Natural killer cell (primary cell): ENCODE data around the gene MYO5C. TPM values are rescaled to one million over a fixed set of nuclear protein-coding genes. Genes with fewer than 3 reads are reported as not detected.

Source experiments
- ATAC-seq, 3 donors: fragments of 150-1000 bp in 2 of 3; fragments of 200-7000 bp in 1 of 3; cut with Tn5 transposase; 1 replicate in 1 of 3; 2 replicates in 2 of 3; pipeline ENCODE4 v1.10.0; 2021; ENCODE audit warnings: mild to moderate bottlenecking in 2 of 3, moderate library complexity in 2 of 3
- DNase-seq, 2 donors: peaks; one replicate each; pipeline versions ENCODE4 v3.0.0 to v3.0.0-alpha.2; 2013 to 2021; ENCODE audit warnings: mixed read lengths in 1 of 2
- H3K27ac ChIP-seq: one replicate; pipeline ENCODE4 v1.5.1; 2013; ENCODE audit warnings: mild to moderate bottlenecking, low read length
- H3K27me3 ChIP-seq: one replicate; pipeline ENCODE4 v1.6.1; 2013; ENCODE audit warnings: low read length; ENCODE audit not compliant: control insufficient read depth, insufficient read depth
- H3K36me3 ChIP-seq: one replicate; pipeline ENCODE4 v1.6.1; 2013; ENCODE audit warnings: low read length; ENCODE audit not compliant: control insufficient read depth, insufficient read depth
- H3K4me1 ChIP-seq: one replicate; pipeline ENCODE4 v1.6.1; 2013; ENCODE audit warnings: low read length; ENCODE audit not compliant: control insufficient read depth, insufficient read depth
- H3K4me3 ChIP-seq: one replicate; pipeline ENCODE4 v1.5.1; 2013; ENCODE audit warnings: low read length
- H3K9me3 ChIP-seq: one replicate; pipeline ENCODE4 v1.6.1; 2013; ENCODE audit warnings: low read length; ENCODE audit not compliant: control insufficient read depth, insufficient read depth
- H3K27ac Mint-ChIP-seq, 2 donors: one replicate each; pipeline ENCODE4 v1.8.0; 2022; ENCODE audit warnings: mild to moderate bottlenecking in 2 of 2, mixed read lengths in 2 of 2, moderate library complexity in 1 of 2
- H3K27me3 Mint-ChIP-seq, 2 donors: one replicate each; pipeline ENCODE4 v1.8.0; 2022; ENCODE audit warnings: low read depth in 2 of 2, mixed read lengths in 2 of 2
- H3K36me3 Mint-ChIP-seq: one replicate; pipeline ENCODE4 v1.8.0; 2022; ENCODE audit warnings: mixed read lengths
- H3K4me1 Mint-ChIP-seq, 2 donors: one replicate each; pipeline ENCODE4 v1.8.0; 2022; ENCODE audit warnings: mixed read lengths in 2 of 2
- H3K4me3 Mint-ChIP-seq: one replicate; pipeline ENCODE4 v1.8.0; 2022; ENCODE audit warnings: mild to moderate bottlenecking, moderate library complexity, mixed read lengths
- H3K9me3 Mint-ChIP-seq, 2 donors: one replicate each; pipeline ENCODE4 v1.8.0; 2022; ENCODE audit warnings: mixed read lengths in 2 of 2
- CTCF ChIP-seq: fragments of 200-600 bp; IDR thresholded peaks from one replicate; pipeline ENCODE4 v1.8.0; 2022; ENCODE audit warnings: antibody characterized with exemption
- WGBS: methylation state at CpG from one replicate; pipeline ENCODE4 v1.1.7; 2013; ENCODE audit warnings: missing lambda C conversion rate; ENCODE audit not compliant: insufficient coverage; 5-methylcytosine and 5-hydroxymethylcytosine counted together
- intact Hi-C: fragments of 100-400 bp; cut with micrococcal nuclease; formaldehyde crosslinking; loops from one replicate; pipeline ENCODE4 v1.14.2; 2022
- total RNA-seq, 4 donors: library from RNA; stranded (reverse); fragments of 120-200 nt in 1 of 4; gene quantifications; one replicate each; pipeline versions ENCODE4 v1.2.3 to v1.2.4, GENCODE V29; 2013 to 2022

Gene MYO5C
- total RNA-seq, 3 donors from 2014 or later (not counting 1 experiment from before 2014, with no cell fraction given), result 0.45 to 0.82 (median 0.60) TPM

- intact Hi-C loops, result no loop called here
- 96% methylated on average over 12 of the region's 12 CpGs for WGBS
- H3K27ac Mint-ChIP-seq, result no peak overlapping the region
- no peaks in the 10 kb centered on the region for H3K27me3 Mint-ChIP-seq
- DNase-seq (no peak), ATAC-seq (no peak)
- no peaks in the 10 kb centered on the region for H3K9me3 ChIP-seq
- no peak for TF ChIP-seq CTCF
- no peak overlapping the region for H3K4me3 ChIP-seq
- no peaks in the 10 kb centered on the region for H3K4me1 ChIP-seq
- H3K4me3 Mint-ChIP-seq, result no peak overlapping the region
- no peak overlapping the region for H3K27ac ChIP-seq
- H3K36me3 Mint-ChIP-seq, result no peaks in the 10 kb centered on the region
- no peaks in the 10 kb centered on the region for H3K27me3 ChIP-seq
- H3K4me1 Mint-ChIP-seq, result peaks cover 0 to 13% of the 10 kb centered on the region in 2 donors
- peaks cover 25% of the 10 kb centered on the region for H3K36me3 ChIP-seq
- H3K9me3 Mint-ChIP-seq, result no peaks in the 10 kb centered on the region
Measured at GRCh38 chr15:52153900-52154895, 141.4 kb downstream of the MYO5C start.

DNA sequence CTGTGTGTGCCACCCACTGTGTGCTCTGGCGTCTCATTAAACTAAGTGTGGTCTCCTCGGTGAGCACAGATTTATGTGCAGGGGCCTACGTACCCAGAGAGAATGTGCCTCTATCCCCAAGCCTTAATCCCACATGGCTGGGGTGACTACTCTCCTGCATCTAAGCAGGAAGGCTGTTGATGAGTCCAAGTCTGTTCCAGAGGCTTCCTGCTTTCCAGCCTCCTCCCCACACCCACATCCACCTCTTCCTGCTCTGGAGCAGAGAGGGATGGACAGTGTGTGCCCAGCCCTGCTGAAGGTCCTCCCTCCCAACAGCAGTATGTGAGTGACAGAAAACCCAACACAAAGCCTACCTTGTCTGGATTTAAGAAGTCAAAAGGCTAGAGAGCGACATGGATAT, 144.3 kb downstream of the MYO5C start:
- Histone ChIP-seq H3K9me3 (no peaks in the 10 kb centered on the region), H3K4me3 (no peak overlapping the region), H3K27ac (no peak overlapping the region), H3K4me1 (no peaks in the 10 kb centered on the region), H3K36me3 (peaks cover 35% of the 10 kb centered on the region), H3K27me3 (no peaks in the 10 kb centered on the region)
- Mint-ChIP-seq H3K27me3 (no peaks in the 10 kb centered on the region), H3K9me3 (no peaks in the 10 kb centered on the region), H3K4me1 (peaks cover 0 to 13% of the 10 kb centered on the region in 2 donors), H3K4me3 (no peak overlapping the region), H3K36me3 (no peaks in the 10 kb centered on the region), H3K27ac (no peak overlapping the region)
- intact Hi-C loops, result no loop called here
- WGBS, result 97% methylated on average over 4 of the region's 4 CpGs
- no peak for TF ChIP-seq CTCF
- ATAC-seq (no peak), DNase-seq (no peak)

- 74% methylated on average over 4 of the region's 4 CpGs for WGBS
- Mint-ChIP-seq H3K9me3 (no peaks in the 10 kb centered on the region), H3K4me1 (peaks cover 0 to 13% of the 10 kb centered on the region in 2 donors), H3K27me3 (no peaks in the 10 kb centered on the region), H3K4me3 (no peak overlapping the region), H3K36me3 (no peaks in the 10 kb centered on the region), H3K27ac (no peak overlapping the region)
- intact Hi-C loops, result no loop called here
- H3K27ac ChIP-seq, result no peak overlapping the region
- no peaks in the 10 kb centered on the region for H3K27me3 ChIP-seq
- H3K36me3 ChIP-seq, result peaks cover 37% of the 10 kb centered on the region
- ATAC-seq (no peak), DNase-seq (no peak)
- H3K4me1 ChIP-seq, result no peaks in the 10 kb centered on the region
- no peak for TF ChIP-seq CTCF
- H3K9me3 ChIP-seq, result no peaks in the 10 kb centered on the region
- H3K4me3 ChIP-seq, result no peak overlapping the region
Measured at GRCh38 chr15:52150871-52151270, 144.7 kb downstream of the MYO5C start.
